CD4-positive, alpha-beta T cell treated with Interleukin-15 for 4 hours (primary cell): Measurements from ENCODE around the gene MAP4K2.
A peak's percentile ranks its signal among the peaks of the same experiment; 100 is the strongest.
"Not testable (repeated sequence)": the region's sequence is repeated elsewhere in the genome, so short reads cannot be mapped to it uniquely, and the experiment has no call there.

ENCODE experiments used
- DNase-seq: peaks from one replicate; pipeline ENCODE4 v3.0.0-alpha.2; 2020; ENCODE audit warnings: low spot score

The MAP4K2 gene

GRCh38 chr11:64803158-64803845 lies at the start of gene MAP4K2:
Gene MAP4K2, minus strand, starts transcription at chr11:64803214. Its CDS starts 65 bp downstream, at chr11:64803149.
- peak; percentile 84 for DNase-seq

GRCh38 chr11:64851831-64852351 lies 48.9 kb upstream of the MAP4K2 start:
- no peak for DNase-seq

GRCh38 chr11:64850979-64851567 lies 48.1 kb upstream of the MAP4K2 start:
- DNase-seq: no peak

GRCh38 chr11:64849598-64850356 lies 46.8 kb upstream of the MAP4K2 start:
- DNase-seq: no peak

DNA sequence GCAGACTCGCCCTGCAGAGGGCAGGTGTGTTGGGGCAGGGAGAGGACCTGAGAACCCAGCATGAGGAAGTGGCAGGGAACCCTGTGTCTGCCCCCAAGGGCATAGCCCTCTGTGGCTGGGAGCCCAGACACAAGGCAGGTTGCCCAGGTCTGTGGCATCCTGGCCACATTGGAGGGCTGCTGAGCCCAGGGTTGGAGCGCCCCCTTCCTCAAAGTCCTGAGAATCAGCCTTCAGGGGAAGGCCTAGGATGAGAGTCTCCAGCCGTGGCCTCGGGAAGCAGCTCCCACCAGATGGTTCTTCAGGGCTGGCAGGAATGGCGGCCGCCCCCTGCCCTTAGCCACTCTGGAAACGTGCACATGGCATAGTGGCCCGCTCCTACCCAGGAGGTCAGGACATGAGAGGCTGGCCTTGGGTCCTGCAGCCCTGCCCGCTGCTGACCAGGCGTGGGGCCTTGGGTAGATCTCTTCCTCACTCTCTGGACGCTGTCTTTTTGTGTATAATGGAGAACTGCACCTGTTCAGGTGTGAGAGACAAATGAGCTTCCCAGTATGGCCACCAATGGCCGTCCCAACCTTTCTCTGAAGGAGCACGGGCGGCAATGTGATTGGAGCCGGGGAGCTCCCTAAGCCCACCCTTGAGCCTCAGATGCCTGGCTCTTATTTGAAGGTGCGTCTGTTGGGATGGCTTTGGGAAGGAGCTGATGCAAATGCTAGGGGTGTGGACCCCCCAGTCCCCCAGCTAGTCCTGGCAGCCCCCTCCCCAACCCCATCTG lies 46.0 kb upstream of the MAP4K2 start:
- DNase-seq: no peak

GRCh38 chr11:64848214-64848825 lies 45.3 kb upstream of the MAP4K2 start:
- no peak for DNase-seq

- peak; percentile 90 for DNase-seq
Observed at GRCh38 chr11:64846998-64847666, 44.1 kb upstream of the MAP4K2 start.

DNA sequence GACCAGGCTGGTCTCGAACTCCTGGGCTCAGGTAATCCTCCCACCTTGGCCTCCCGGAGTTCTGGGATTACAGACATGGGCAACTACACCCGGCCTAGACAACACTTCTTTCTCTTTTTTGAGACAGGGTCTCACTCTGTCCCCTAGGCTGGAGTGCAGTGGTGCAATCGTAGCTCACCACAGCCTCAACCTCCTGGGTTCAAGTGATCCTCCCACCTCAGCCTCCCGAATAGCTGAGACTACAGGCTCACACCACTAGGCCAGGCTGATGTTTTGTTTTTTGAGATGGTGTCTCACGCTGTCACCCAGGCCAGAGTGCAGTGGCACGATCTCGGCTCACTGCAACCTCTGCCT lies 42.7 kb upstream of the MAP4K2 start:
- not testable (repeated sequence) for DNase-seq

GRCh38 chr11:64845129-64845775 lies 42.2 kb upstream of the MAP4K2 start:
- DNase-seq: no peak

DNA sequence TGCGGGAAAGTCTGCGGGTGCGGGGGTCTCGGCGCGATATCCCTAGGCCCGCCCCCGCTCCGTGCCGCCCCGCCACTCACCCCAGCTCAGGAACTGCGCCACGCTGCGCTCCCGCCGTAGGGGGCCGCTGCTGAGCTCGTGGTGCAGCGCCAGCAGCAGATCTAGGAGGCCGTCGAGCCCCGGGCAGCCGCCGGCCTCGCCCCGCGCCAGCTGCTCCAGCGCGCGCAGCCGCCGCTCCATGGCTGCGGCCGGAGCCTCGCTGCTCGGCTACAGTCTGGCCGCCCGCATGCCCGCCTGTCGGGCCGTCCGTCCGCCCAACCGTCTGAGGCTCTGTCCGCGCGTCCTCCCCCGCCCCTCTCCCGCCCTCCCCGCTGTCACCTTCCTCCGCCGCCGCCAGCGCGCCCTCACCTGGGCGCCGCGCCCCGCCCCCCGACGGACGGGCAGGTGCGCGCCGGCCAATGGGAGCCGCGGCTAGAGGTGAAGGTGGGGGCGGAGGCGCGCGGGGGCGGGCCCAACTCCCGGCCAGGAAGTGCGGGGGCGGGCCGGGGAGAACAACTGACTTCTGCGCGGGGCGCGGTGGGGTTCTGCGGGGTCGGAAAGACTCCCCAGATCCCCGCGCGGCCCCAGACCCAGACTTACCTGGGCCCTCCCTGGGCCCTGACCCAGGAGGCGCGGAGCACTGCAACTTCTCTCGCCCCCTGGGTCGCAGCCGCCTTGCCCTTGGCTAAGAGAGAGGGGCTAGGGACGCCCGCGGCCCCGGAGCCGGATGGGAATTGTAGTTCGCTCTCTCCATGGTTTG lies 41.5 kb upstream of the MAP4K2 start, which contains the start of gene CDC42BPG:
TSS of gene CDC42BPG (minus strand) at position 324 of the 799 bp plus-strand sequence. CDS start at position 240, 84 bp downstream.
- DNase-seq: peak; percentile 72

GRCh38 chr11:64843686-64844329 lies 40.8 kb upstream of the MAP4K2 start:
- no peak for DNase-seq

GRCh38 chr11:64842851-64843685 lies 40.1 kb upstream of the MAP4K2 start:
- DNase-seq: no peak

DNA sequence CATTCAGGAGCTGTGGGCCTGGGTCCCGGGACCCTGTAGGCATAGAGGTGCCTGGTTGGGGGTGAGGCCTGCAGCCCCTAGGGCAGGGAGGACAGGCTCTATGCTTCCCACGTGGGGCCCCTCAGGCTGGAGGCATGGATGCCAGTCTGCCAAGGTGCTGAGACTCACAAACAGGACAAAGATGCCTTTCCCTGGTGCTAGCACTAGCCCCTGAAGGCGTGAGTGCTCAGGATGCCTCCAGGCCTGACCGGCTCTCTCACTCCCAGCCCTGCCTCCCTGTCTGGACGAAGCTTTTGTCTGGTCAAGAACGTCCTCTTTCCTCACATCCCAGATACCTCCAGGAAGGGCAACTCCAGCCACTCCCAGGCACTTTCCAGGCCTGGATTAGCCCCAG lies 39.3 kb upstream of the MAP4K2 start:
- no peak for DNase-seq

GRCh38 chr11:64841592-64842365 lies 38.8 kb upstream of the MAP4K2 start:
- no peak for DNase-seq

GRCh38 chr11:64839887-64840782 lies 37.1 kb upstream of the MAP4K2 start:
- no peak for DNase-seq

- no peak for DNase-seq
Observed at GRCh38 chr11:64839335-64839734, 36.3 kb upstream of the MAP4K2 start.
